ENCODE measurements around the gene TRIM13.
"Not testable (repeated sequence)": the region's sequence is repeated elsewhere in the genome, so short reads cannot be mapped to it uniquely, and the experiment has no call there.

Gene TRIM13

GRCh38 chr13:49996951-49997895, at the start of gene TRIM13:
TRIM13 (plus strand) TSS chr13:49997042; CDS start chr13:50011941, 14,899 bp downstream.
- DNase-seq = peak; percentile 90

- DNase-seq = not testable (repeated sequence)
Measured at GRCh38 chr13:49948777-49949270, 48.0 kb upstream of the TRIM13 start.

GRCh38 chr13:49951754-49952535, 44.9 kb upstream of the TRIM13 start:
- no peak for DNase-seq

GRCh38 chr13:49953560-49953959, 43.3 kb upstream of the TRIM13 start:
- DNase-seq = no peak

GRCh38 chr13:49954674-49955455, 42.0 kb upstream of the TRIM13 start:
- DNase-seq = no peak

- DNase-seq = no peak
Measured at GRCh38 chr13:49956131-49956530, 40.7 kb upstream of the TRIM13 start.

- no peak for DNase-seq
Measured at GRCh38 chr13:49958321-49958720, 38.5 kb upstream of the TRIM13 start.

GRCh38 chr13:49967456-49967855, 29.4 kb upstream of the TRIM13 start:
- no peak for DNase-seq

GRCh38 chr13:49972709-49973108, 24.1 kb upstream of the TRIM13 start:
- no peak for DNase-seq

GRCh38 chr13:49975826-49976225, 21.0 kb upstream of the TRIM13 start:
- no peak for DNase-seq

GRCh38 chr13:49976314-49977258, 20.3 kb upstream of the TRIM13 start:
- peak; percentile 61 for DNase-seq

GRCh38 chr13:49977992-49978391, 18.9 kb upstream of the TRIM13 start:
- no peak for DNase-seq

GRCh38 chr13:49980266-49980665, 16.6 kb upstream of the TRIM13 start:
- DNase-seq = no peak

GRCh38 chr13:49985129-49985528, 11.7 kb upstream of the TRIM13 start:
- no peak for DNase-seq

GRCh38 chr13:49986471-49986870, 10.4 kb upstream of the TRIM13 start:
- no peak for DNase-seq

- DNase-seq = not testable (repeated sequence)
Measured at GRCh38 chr13:49990612-49991011, 6.2 kb upstream of the TRIM13 start.

GRCh38 chr13:49993111-49993510, 3.7 kb upstream of the TRIM13 start:
- no peak for DNase-seq

- DNase-seq = no peak
Measured at GRCh38 chr13:49993666-49994065, 3.2 kb upstream of the TRIM13 start.

- no peak for DNase-seq
Measured at GRCh38 chr13:49995625-49996101, 1.2 kb upstream of the TRIM13 start.

- peak; percentile 95 for DNase-seq
Measured at GRCh38 chr13:49996161-49996915, 504 bp upstream of the TRIM13 start.

- DNase-seq = no peak
Measured at GRCh38 chr13:49997955-49998354, 1.1 kb downstream of the TRIM13 start.
